GM13976 (cell line): Measurements from ENCODE around the gene SLC35F1.

ENCODE experiments used
- DNase-seq: peaks from one replicate; pipeline ENCODE4 v3.0.0; 2012; ENCODE audit warnings: low spot score
- CTCF ChIP-seq: IDR thresholded peaks from 2 replicates; pipeline ENCODE4 v1.5.1; 2012; ENCODE audit warnings: borderline replicate concordance, mild to moderate bottlenecking; ENCODE audit not compliant: insufficient read depth; ENCODE audit errors: extremely low read depth, missing control alignments, control extremely low read depth
- in situ Hi-C: fragments of 300-500 bp; cut with MboI; formaldehyde crosslinking; loops from one replicate; pipeline ENCODE4 v1.12.0; 2022; ENCODE audit warnings: low sequenced_read_pairs, mixed read lengths, inconsistent platforms; ENCODE audit not compliant: unreplicated experiment

SLC35F1 gene

GRCh38 chr6:118220429-118221128 lies 313.5 kb downstream of the SLC35F1 start:
- TF ChIP-seq CTCF: no peak
- in situ Hi-C loops: no loop called here
- DNase-seq: no peak

DNA sequence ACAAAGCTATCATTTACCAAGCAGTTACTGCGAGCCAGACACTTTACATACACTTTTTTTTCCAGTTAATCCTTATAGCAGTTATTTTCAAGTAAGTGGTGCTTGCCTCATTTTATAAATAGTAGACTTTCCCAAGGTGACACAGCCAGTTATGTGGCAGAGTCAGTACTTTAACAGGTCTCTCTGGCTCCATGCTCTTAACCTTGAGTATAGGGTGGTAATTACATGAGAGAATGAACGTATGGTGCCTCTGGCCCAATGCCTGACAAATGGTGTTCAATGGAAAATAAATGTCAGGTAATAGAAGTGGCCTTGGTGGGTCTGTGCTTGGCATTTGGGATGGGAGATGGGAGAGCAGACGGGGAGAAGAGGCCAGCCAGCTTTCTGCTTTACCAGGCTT lies 316.3 kb downstream of the SLC35F1 start:
- in situ Hi-C loops: no loop called here
- TF ChIP-seq CTCF: no peak
- no peak for DNase-seq

DNA sequence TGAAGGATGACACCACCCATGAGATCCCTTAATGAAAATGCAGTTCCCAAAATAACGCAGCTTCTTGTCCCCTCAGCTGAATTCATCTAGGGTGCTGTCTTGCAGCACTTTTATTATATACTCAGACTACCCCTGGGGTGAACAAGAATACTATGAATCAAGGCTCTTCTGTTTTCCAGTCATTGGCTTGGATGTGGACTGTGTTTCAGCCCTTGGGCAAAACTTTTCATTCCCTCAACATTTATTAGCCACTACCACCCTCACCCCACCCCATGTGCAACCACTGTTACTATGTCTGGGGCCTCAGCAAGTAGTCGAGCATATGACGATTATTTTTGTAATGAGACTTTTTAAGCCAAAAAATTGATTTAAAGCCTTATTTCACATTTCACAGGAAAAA lies 321.8 kb downstream of the SLC35F1 start:
- DNase-seq: no peak
- TF ChIP-seq CTCF: no peak
- in situ Hi-C loops: no loop called here

DNA sequence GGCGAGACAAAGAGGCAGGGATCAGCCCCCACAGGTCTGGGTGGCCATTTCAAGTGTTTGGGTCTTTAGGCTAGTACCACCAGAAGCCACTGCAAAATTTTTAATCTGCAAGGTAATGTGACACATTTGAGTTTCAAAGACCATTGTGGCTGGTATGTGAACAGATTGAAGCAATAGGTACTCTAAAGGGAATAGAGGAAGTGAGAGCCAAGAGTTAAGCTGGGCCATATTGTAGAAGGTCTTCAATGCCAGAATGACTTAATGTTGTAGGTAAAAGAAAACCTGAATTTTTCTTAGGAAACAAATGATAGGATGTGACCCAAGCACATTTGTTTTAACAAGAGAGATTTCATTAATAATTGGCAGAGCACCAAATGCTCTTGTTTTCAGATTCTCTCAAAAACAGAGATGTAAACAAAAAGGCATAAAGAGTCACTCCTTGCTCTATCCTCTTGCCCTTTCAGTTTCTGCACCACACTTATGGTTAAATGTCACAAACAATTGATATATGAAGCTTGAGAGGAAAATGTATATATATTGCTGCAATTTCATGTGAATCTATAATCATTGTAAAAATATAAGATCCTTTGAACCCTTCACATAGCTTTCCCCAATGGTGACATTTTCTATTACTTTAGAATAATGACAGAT lies 333.9 kb downstream of the SLC35F1 start:
- TF ChIP-seq CTCF: no peak
- DNase-seq: peak; percentile 13
- in situ Hi-C loops: no loop called here

DNA sequence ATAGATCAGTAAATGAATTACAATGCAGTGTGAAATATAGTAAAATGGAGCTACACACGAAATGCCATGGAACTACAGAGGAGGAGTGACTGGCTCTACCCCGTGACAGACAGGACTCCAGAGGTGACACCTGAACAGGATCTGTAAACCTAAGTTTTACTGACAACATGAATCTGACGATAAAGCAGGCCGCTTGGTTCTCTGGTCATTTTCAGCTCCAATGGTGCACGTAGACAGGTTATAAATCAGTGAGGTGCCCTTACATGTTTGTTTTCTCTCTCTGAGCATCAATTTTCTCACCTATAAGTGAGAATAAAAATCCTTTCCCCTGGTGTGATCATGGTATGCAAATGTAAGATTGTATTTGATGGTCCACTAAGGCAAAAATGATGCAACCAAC lies 339.3 kb downstream of the SLC35F1 start:
- no peak for TF ChIP-seq CTCF
- in situ Hi-C loops: no loop called here
- no peak for DNase-seq

GRCh38 chr6:118248171-118248570 lies 341.1 kb downstream of the SLC35F1 start:
- in situ Hi-C loops: no loop called here
- TF ChIP-seq CTCF: no peak
- DNase-seq: no peak
